HCT116 (cell line): ENCODE data around the gene OGN. TPM values are rescaled to one million over a fixed set of nuclear protein-coding genes. Genes with fewer than 3 reads are reported as not detected.

Experiments used
- ATAC-seq: fragments of 200-7000 bp; cut with Tn5 transposase; 2 replicates; pipeline ENCODE4 v1.9.1; 2020; ENCODE audit warnings: mild to moderate bottlenecking, moderate library complexity
- BruUV-seq: library from RNA; stranded (reverse); fragments of 400-500 nt; replicated peaks from 2 replicates; lab custom pipeline; 2021; lab: Mats Ljungman, UMichigan
- CTCF ChIA-PET: fragments of 300-600 bp; sonication (Branson Sonifier 250); formaldehyde crosslinking; loops from one replicate; lab custom pipeline; 2021; ENCODE audit warnings: antibody characterized with exemption; lab: Charles Lee
- POLR2A ChIA-PET: fragments of 300-600, 350-600 bp; sonication (Branson Sonifier 250); formaldehyde crosslinking; loops from one replicate; lab custom pipeline; 2021; ENCODE audit warnings: antibody characterized with exemption; lab: Charles Lee
- RAD21 ChIA-PET, 2 experiments: fragments of 300-600 bp; sonication (Branson Sonifier 250); formaldehyde crosslinking; loops; one replicate each; lab custom pipeline; 2023; ENCODE audit warnings: low total read pairs in 2 of 2; ENCODE audit not compliant: uncharacterized antibody in 2 of 2, unreplicated experiment in 2 of 2, low non-redundant PET in 1 of 2; lab: Charles Lee
- DNase-seq: peaks from one replicate; pipeline ENCODE4 v3.0.0-alpha.2; 2010; ENCODE audit warnings: low read depth, low spot score
- H2AFZ ChIP-seq: fragments of 200-600 bp; shearing (Covaris generic), sonication (generic); 2 replicates; pipeline ENCODE4 v1.6.1; 2017; ENCODE audit warnings: low read depth, mixed run types, mixed read lengths, antibody characterized with exemption, low read length; ENCODE audit not compliant: poor library complexity, severe bottlenecking
- H3K27ac ChIP-seq: 2 replicates; pipeline ENCODE4 v1.5.1; 2012; ENCODE audit warnings: low read depth, low read length
- H3K27me3 ChIP-seq: fragments of 200-600 bp; sonication (generic); 2 replicates; pipeline ENCODE4 v1.6.1; 2016; ENCODE audit warnings: mixed run types, low read length, mixed read lengths; ENCODE audit not compliant: insufficient read depth
- H3K36me3 ChIP-seq, 2 experiments: fragments of 200-500 bp in 1 of 2; fragments of 200-600 bp in 1 of 2; sonication (Bioruptor generic) in 1 of 2; sonication (generic) in 1 of 2; 2 replicates each; pipeline versions ENCODE4 v1.5.1 to v1.6.1; 2014 to 2016; ENCODE audit warnings: low read length in 2 of 2, inconsistent platforms in 1 of 2, mixed read lengths in 1 of 2, mixed run types in 1 of 2; ENCODE audit not compliant: insufficient read depth in 2 of 2, control insufficient read depth in 1 of 2
- H3K4me1 ChIP-seq, 2 experiments: fragments of 200-600 bp in 1 of 2; sonication (generic) in 1 of 2; 2 replicates each; pipeline versions ENCODE4 v1.5.1 to v1.6.1; 2012 to 2017; ENCODE audit warnings: low read length in 2 of 2, inconsistent platforms in 1 of 2, mild to moderate bottlenecking in 1 of 2, mixed read lengths in 1 of 2, mixed run types in 1 of 2, moderate library complexity in 1 of 2; ENCODE audit not compliant: insufficient read depth in 2 of 2, control insufficient read depth in 1 of 2
- H3K4me2 ChIP-seq: fragments of 200-600 bp; sonication (generic); 2 replicates; pipeline ENCODE4 v1.6.1; 2017; ENCODE audit warnings: mixed run types, low read length, mixed read lengths
- H3K4me3 ChIP-seq, 2 experiments: fragments of 200-600 bp in 1 of 2; sonication (generic) in 1 of 2; replicated peaks in 1 of 2; 2 replicates each; pipeline ENCODE4 v1.5.1; 2011 to 2016; ENCODE audit warnings: low read length in 2 of 2, control low read depth in 1 of 2, low read depth in 1 of 2, mild to moderate bottlenecking in 1 of 2, mixed read lengths in 1 of 2, mixed run types in 1 of 2
- H3K79me2 ChIP-seq: fragments of 200-600 bp; sonication (generic); 2 replicates; pipeline ENCODE4 v1.6.1; 2017; ENCODE audit warnings: mild to moderate bottlenecking, mixed run types, low read length, moderate library complexity, mixed read lengths; ENCODE audit not compliant: insufficient read depth
- H3K9ac ChIP-seq: fragments of 200-600 bp; sonication (generic); 2 replicates; pipeline ENCODE4 v1.6.1; 2016; ENCODE audit warnings: low read length, mixed read lengths
- H3K9me2 ChIP-seq: fragments of 200-600 bp; sonication (generic), shearing (Covaris generic); 2 replicates; pipeline ENCODE4 v1.6.1; 2017; ENCODE audit warnings: mixed run types, mild to moderate bottlenecking, moderate library complexity; ENCODE audit not compliant: insufficient read depth
- H3K9me3 ChIP-seq, 2 experiments: fragments of 200-500 bp in 1 of 2; fragments of 200-600 bp in 1 of 2; sonication (Bioruptor generic) in 1 of 2; sonication (generic) in 1 of 2; 2 replicates each; pipeline ENCODE4 v1.6.1; 2014 to 2017; ENCODE audit warnings: low read length in 2 of 2, mixed read lengths in 2 of 2, inconsistent platforms in 1 of 2, low read depth in 1 of 2, mild to moderate bottlenecking in 1 of 2, mixed run types in 1 of 2, moderate library complexity in 1 of 2; ENCODE audit not compliant: control insufficient read depth in 1 of 2, insufficient read depth in 1 of 2
- H4K20me1 ChIP-seq: fragments of 200-600 bp; sonication (generic), shearing (Covaris generic); 2 replicates; pipeline ENCODE4 v1.6.1; 2017; ENCODE audit warnings: mixed run types, mild to moderate bottlenecking, moderate library complexity; ENCODE audit not compliant: insufficient read depth
- CTCF ChIP-seq, 3 experiments: fragments of 200-600 bp in 1 of 3; sonication (generic) in 1 of 3; IDR thresholded peaks in 2 of 3; conservative IDR thresholded peaks in 1 of 3; 2 replicates each; pipeline ENCODE4 v1.5.1; 2012 to 2017; ENCODE audit warnings: low read depth in 2 of 3, low read length in 2 of 3, antibody characterized with exemption in 1 of 3, borderline replicate concordance in 1 of 3, control low read depth in 1 of 3, mild to moderate bottlenecking in 1 of 3, mixed read lengths in 1 of 3, mixed run types in 1 of 3, moderate library complexity in 1 of 3; ENCODE audit not compliant: insufficient read depth in 1 of 3
- SIN3A ChIP-seq: IDR thresholded peaks from 2 replicates; pipeline ENCODE4 v1.6.1; 2012; ENCODE audit warnings: low read depth
- intact Hi-C: fragments of 100-400 bp; cut with micrococcal nuclease; formaldehyde crosslinking; loops from 2 replicates; pipeline ENCODE4 v1.10.0; 2022
- total RNA-seq: library from RNA; stranded (reverse); gene quantifications from one replicate; pipeline ENCODE4 v1.2.1, GENCODE V29; 2021; ENCODE audit not compliant: unreplicated experiment

OGN gene
- total RNA-seq, 1 experiment from 2014 or later = 0.15 TPM

- no peak for TF ChIP-seq CTCF (IDR thresholded peaks at IDR 0.05 in 2 of 3, conservative IDR thresholded peaks at IDR 0.05 in 1 of 3; ENCODE audit: borderline replicate concordance in 1 of 3, insufficient read depth in 1 of 3, low read depth in 2 of 3, low read length in 2 of 3)
These were observed 58.8 kb downstream of the OGN start (continued) for GRCh38 chr9:92345582-92345981.

GRCh38 chr9:92342825-92343488 lies 61.4 kb downstream of the OGN start:
- TF ChIP-seq SIN3A (no peak), CTCF (IDR thresholded peaks at IDR 0.05 in 2 of 3, conservative IDR thresholded peaks at IDR 0.05 in 1 of 3; ENCODE audit: borderline replicate concordance in 1 of 3, insufficient read depth in 1 of 3, low read depth in 2 of 3, low read length in 2 of 3) (peak in 1 of 3 experiments; percentile 16; a peak in 1 of 6 replicates)
- RAD21 ChIA-PET = no interaction called here
- H2AFZ ChIP-seq = no peak overlapping the region
- H3K4me3 ChIP-seq = no peak overlapping the region
- CTCF ChIA-PET = interaction anchor here (0.8 kb wide), 1 partner anchor 96 kb away, joined by 4 read pairs; no protein-coding TSS in a partner anchor
- peaks cover 0 to 9% of the 10 kb centered on the region in 2 experiments; a peak in 1 of 4 replicates for H3K9me3 ChIP-seq
- H3K4me1 ChIP-seq = no peaks in the 10 kb centered on the region
- DNase-seq = no peak
- H3K36me3 ChIP-seq = peaks cover 0 to 19% of the 10 kb centered on the region in 2 experiments; a peak in 2 of 4 replicates
- H4K20me1 ChIP-seq = no peaks in the 10 kb centered on the region
- POLR2A ChIA-PET = no interaction called here
- no peak for ATAC-seq
- no TSS peak for BruUV-seq
- no peak overlapping the region for H3K27ac ChIP-seq
- no peak overlapping the region for H3K4me2 ChIP-seq
- H3K9me2 ChIP-seq = no peaks in the 10 kb centered on the region
- no peaks in the 10 kb centered on the region for H3K79me2 ChIP-seq
- intact Hi-C loops = no loop called here
- no peak overlapping the region for H3K9ac ChIP-seq
- no peaks in the 10 kb centered on the region for H3K27me3 ChIP-seq
